BJ (cell line): Measurements from ENCODE around the gene CTSW. TPM values are rescaled to one million over a fixed set of nuclear protein-coding genes. Genes with fewer than 3 reads are reported as not detected.

ENCODE experiments used
- CTCF ChIA-PET: fragments of 350-600 bp; formaldehyde crosslinking; extraction: SDS; loops from one replicate; lab custom pipeline; 2021; ENCODE audit warnings: antibody characterized with exemption, inconsistent platforms; lab: Yijun Ruan, JAX
- POLR2A ChIA-PET: fragments of 300-600 bp; sonication (Branson Sonifier 250); formaldehyde crosslinking; extraction: SDS; loops from one replicate; lab custom pipeline; 2021; ENCODE audit warnings: antibody characterized with exemption; lab: Charles Lee
- DNase-seq: peaks from one replicate; pipeline ENCODE4 v3.0.0-alpha.2; 2011; ENCODE audit warnings: low read depth
- H3K27me3 ChIP-seq: 2 replicates; pipeline ENCODE4 v1.6.0; 2011; ENCODE audit warnings: low read length; ENCODE audit not compliant: control insufficient read depth, insufficient read depth
- H3K36me3 ChIP-seq: 2 replicates; pipeline ENCODE4 v1.5.1; 2011; ENCODE audit warnings: low read length; ENCODE audit not compliant: control insufficient read depth, insufficient read depth
- H3K4me3 ChIP-seq: 2 replicates; pipeline ENCODE4 v1.5.1; 2011; ENCODE audit warnings: low read depth, mild to moderate bottlenecking, control low read depth, low read length
- CTCF ChIP-seq: IDR thresholded peaks from 2 replicates; pipeline ENCODE4 v1.5.1; 2011; ENCODE audit warnings: low read depth, mild to moderate bottlenecking, control low read depth, inconsistent platforms, low read length, moderate library complexity; ENCODE audit not compliant: insufficient read depth
- polyA plus RNA-seq: library from polyadenylated mRNA; depleted of rRNA; stranded (reverse); fragments of >200 nt; gene quantifications from 2 replicates; pipeline ENCODE4 v1.2.3, GENCODE V29; 2011

Gene CTSW
- polyA plus RNA-seq, 1 experiment: 0.21 TPM

- no peaks in the 10 kb centered on the region for H3K27me3 ChIP-seq
- ChIA-PET POLR2A (interaction anchor here (0.6 to 1.4 kb wide), 4 partner anchors 10 to 17 kb away, joined by 3 to 7 read pairs (median 6); partner anchors contain the start of genes CFL1, FIBP and MUS81), CTCF (interaction anchor here (0.7 to 6.9 kb wide), 8 partner anchors 10 to 159 kb away, joined by 3 to 70 read pairs (median 4); partner anchors contain the start of genes FIBP, KAT5 and MUS81)
- no peak for TF ChIP-seq CTCF
- no peak for DNase-seq
- H3K4me3 ChIP-seq: peak overlapping the region; percentile 57
- H3K36me3 ChIP-seq: peaks cover 30% of the 10 kb centered on the region
Observed at GRCh38 chr11:65870706-65871681, 8.6 kb upstream of the CTSW start.

- H3K4me3 ChIP-seq: peak overlapping the region; percentile 57
- DNase-seq: no peak
- POLR2A ChIA-PET: interaction anchor here (0.6 to 1.4 kb wide), 4 partner anchors 12 to 16 kb away, joined by 6 to 12 read pairs (median 6); partner anchors contain the start of genes CFL1, FIBP and MUS81
- CTCF ChIA-PET: interaction anchor here (0.8 to 6.9 kb wide), 10 partner anchors 11 to 150 kb away, joined by 3 to 70 read pairs (median 4); partner anchors contain the start of genes BANF1, CFL1, FIBP and MUS81
- TF ChIP-seq CTCF: peak; percentile 45; the same call in 1 of the 2 replicates
- H3K27me3 ChIP-seq: no peaks in the 10 kb centered on the region
- peaks cover 24% of the 10 kb centered on the region for H3K36me3 ChIP-seq
Observed at GRCh38 chr11:65871811-65872548, 7.7 kb upstream of the CTSW start.

- ChIA-PET POLR2A (interaction anchor here (0.6 to 1.4 kb wide), 2 partner anchors 15 kb away, joined by 6 to 12 read pairs; partner anchors contain the start of genes CFL1 and FIBP), CTCF (interaction anchor here (0.8 to 6.9 kb wide), 8 partner anchors 11 to 130 kb away, joined by 3 to 70 read pairs (median 6); partner anchors contain the start of genes BANF1, CFL1, FIBP and MUS81)
- Histone ChIP-seq H3K4me3 (peak within 1 kb of the TSS; percentile 57), H3K27me3 (no peaks in the 10 kb centered on the region), H3K36me3 (peaks cover 20% of the 10 kb centered on the region)
- DNase-seq: no peak
- TF ChIP-seq CTCF: no peak
Observed at GRCh38 chr11:65872586-65873317, 6.9 kb upstream of the CTSW start, which contains the start of gene EFEMP2. TSS of gene EFEMP2 (minus strand) at chr11:65872800. CDS start at chr11:65872354, 446 bp downstream.

- CTCF ChIA-PET: interaction anchor here (1.2 to 6.9 kb wide), 4 partner anchors 11 to 115 kb away, joined by 3 to 70 read pairs (median 42); partner anchors contain the start of genes FIBP and MUS81
- Histone ChIP-seq H3K27me3 (no peaks in the 10 kb centered on the region), H3K4me3 (peak overlapping the region; percentile 57), H3K36me3 (peaks cover 13% of the 10 kb centered on the region)
- DNase-seq: no peak
- POLR2A ChIA-PET: interaction anchor here (0.5 kb wide), 1 partner anchor 15 kb away, joined by 19 read pairs; the partner anchor contains the start of gene FIBP
- no peak for TF ChIP-seq CTCF
Observed at GRCh38 chr11:65873318-65874156, 6.1 kb upstream of the CTSW start.
